Cerebellar cortex (tissue), 1 donor: Measurements from ENCODE around the gene SEL1L3.

ENCODE experiments used
- DNase-seq: peaks from one replicate; pipeline ENCODE4 v3.0.0-alpha.2; 2015; ENCODE audit warnings: low spot score

Gene SEL1L3

DNA sequence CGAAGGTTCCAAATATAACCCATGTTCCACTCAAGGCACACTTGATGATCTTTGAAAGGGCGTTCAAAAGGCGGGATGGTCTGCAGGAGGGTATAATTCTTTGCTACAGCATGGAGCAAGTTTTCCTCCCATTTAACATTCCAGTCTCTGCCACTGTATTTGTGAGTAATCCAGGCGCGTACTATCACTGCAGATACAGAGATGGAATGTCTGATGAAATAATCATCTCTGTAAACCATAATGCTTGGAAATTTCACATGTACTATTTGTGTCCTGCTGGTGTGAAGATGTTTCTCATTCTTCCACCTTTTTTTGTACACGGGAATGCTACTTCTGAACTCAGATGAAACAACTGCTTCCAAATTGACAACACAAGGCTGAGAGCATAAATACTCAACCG, 15.5 kb downstream of the SEL1L3 start:
- no peak for DNase-seq

DNA sequence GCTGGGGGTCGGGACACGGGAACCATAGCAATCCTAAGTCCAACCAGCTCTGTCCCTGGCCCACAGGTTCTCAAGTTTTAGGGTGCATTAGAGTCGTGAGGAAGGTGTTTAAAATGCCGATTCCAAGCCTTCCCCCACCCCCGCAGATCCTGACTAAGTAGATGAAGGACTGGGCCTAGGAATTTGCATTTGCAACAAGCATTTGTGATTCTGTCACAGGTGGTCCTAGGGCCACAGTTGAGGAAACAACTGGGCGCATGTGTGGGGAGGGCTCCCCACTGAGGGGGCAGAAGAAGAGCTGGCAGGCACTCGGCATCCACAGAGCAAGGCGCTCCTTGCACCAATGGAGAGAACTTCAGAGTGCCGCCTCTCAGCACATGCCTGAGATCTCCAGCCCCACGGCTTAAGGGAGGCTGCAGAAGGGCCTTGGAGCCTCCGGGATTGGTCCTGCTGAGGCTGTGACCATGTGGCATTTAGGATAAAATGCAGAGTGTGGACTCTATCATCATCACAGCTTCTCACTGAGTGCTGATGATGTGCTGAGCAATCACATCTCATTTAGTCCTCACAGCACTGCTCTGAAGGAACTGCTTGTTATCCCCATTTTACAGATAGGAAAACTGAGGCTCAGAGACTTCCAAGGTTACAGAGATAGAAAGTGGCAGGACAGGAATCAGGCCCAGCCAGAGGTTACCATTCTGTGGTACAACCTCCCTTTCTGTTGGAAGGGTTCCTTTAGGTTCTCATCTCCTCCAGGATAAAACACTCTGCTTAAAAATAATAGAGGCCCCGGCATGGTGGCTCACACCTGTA, 16.7 kb downstream of the SEL1L3 start:
- no peak for DNase-seq

DNA sequence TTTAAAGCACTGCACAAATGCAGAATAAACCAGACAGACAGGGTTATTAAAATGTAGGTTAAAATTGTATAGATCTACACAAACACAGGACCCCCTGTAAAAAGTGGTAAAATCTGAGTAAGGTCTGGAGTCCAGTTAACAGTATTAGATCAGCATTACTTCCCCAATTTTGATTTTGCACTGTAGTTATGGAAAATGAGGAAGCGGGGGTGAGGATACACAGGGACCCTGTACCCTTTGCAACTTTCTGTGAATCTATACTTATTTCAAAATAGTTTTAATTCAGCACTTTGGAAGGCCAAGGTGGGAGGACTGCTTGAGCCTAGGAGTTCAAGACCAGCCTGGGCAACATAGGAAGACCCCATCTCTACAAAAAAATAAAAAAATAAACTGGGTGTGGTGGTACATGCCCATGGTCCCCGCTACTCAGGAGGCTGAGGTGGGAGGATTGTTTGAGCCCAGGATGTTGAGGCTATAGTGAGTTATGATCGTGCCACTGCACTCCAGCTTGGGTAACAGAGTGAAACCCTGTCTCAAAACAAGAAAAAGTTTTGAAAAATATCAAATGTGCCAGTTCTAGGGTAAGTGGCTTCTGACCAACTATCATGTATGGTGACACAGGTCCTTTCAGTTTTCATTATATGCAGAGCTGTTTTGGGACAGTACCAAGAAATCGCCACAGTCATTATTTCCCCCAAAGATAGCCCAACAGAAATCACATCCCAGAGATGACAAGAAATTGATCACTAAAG, 17.7 kb downstream of the SEL1L3 start:
- DNase-seq = no peak

DNA sequence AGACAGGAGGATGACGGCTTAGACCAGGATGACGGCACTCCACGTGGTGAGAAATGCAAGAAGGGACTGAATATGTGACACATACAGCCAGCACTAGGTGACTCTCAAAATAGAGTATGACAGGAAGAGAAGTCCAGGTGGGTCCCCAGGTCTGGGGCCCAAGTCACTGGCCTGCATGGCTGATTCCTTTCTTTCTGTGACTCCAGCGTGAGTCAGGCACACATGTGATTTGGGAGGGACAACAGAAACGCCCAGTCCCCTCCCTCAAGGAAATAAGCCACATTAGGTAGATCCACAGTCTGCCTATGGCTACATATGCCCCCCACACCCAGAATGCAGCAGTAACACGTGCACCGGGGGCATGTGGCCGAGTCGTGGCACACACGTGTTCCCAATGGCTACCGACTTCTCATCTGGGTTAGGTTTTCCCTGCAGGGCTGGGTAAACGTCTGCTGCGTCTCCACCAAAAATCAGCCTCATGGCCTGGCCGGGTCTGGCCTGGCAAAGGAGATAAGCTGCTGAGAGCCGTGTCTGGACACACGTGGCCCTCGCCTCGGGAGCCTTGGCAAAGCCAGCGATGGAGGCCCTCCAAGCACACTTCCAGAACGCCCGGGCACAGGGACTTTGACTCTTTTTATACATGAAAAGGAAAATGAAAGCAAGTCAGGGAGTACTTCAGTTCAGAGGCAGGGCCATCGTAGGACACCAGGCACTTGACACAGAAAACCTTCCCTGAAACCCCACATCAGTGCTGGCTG, 19.3 kb downstream of the SEL1L3 start:
- DNase-seq = peak; percentile 84

DNA sequence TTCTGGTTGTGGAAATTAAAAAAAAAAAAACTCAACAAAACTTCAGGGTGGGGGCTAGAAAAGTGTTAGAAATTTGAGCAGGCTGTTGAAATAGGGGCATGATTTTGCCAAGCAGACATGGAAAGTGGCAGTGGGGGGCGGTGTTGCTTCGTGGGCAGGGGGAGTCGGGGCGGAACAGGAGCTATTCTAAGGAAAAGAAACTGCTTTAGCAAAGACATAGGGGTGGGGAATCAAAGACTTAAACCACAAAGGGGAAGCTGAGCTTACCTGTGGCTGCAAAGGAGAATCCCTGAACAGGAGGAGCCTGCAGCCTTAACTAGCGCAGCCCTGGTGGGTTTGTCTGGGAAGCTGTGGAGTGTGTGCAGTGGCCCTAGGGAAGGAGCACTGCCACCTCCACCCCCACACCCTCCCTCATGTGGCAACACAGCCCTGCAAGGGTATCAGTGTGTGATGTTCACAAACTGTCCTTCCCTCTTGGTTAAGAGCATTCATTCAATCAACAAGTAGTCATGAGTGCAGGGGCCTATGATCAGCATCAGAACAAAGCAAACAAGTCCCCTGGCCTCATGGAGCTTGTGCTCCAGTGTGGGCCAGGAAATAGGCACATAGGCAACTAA, 20.5 kb downstream of the SEL1L3 start:
- no peak for DNase-seq

GRCh38 chr4:25839687-25840086, 23.1 kb downstream of the SEL1L3 start:
- DNase-seq = no peak

- no peak for DNase-seq
These were observed 23.6 kb downstream of the SEL1L3 start for GRCh38 chr4:25839233-25839632.

DNA sequence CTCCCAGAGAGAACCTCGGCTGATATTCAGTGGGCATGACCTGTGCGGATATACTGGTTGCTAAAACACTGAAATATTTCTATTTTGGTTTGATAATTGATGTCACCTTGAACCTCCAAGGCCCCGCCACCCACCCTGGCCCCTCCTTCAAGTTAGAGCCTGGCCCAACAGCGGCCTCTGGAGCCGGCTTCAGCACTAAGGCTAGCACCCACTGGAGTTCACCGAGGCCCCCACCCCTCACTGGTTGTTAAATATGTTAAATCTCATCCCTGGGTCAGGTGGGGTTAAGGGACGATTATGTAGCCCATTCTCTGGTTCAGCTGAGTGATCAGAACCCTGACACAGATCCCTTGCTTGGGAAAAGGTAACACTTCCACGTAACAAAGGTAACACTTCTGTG, 24.3 kb downstream of the SEL1L3 start:
- no peak for DNase-seq

DNA sequence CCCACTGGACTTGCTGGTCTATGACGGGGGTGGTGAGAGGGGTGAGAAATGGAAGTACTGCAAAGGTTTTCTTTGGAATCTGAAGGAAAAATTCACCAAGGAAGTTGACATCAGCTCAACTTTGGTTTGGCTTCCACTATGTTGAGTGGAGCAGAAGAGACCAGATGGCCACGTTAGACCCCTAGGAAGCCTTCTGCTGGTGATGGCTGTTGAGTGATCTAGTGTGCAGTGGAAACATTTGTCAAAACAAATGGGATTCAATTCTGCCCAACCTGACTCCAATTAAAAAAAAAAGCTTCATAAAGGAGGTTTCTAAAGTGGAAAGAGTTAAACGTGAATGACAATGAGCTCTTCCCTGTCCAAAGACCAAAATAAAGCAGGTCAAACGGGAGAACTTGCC, 25.7 kb downstream of the SEL1L3 start:
- peak; percentile 89 for DNase-seq

GRCh38 chr4:25835384-25835783, 27.4 kb downstream of the SEL1L3 start:
- no peak for DNase-seq

GRCh38 chr4:25834411-25835107, 28.2 kb downstream of the SEL1L3 start:
- DNase-seq = peak; percentile 61

- DNase-seq = no peak
These were observed 32.2 kb downstream of the SEL1L3 start for GRCh38 chr4:25830548-25830947.

GRCh38 chr4:25827897-25828296, 34.9 kb downstream of the SEL1L3 start:
- DNase-seq = no peak

GRCh38 chr4:25827373-25827772, 35.4 kb downstream of the SEL1L3 start:
- no peak for DNase-seq

DNA sequence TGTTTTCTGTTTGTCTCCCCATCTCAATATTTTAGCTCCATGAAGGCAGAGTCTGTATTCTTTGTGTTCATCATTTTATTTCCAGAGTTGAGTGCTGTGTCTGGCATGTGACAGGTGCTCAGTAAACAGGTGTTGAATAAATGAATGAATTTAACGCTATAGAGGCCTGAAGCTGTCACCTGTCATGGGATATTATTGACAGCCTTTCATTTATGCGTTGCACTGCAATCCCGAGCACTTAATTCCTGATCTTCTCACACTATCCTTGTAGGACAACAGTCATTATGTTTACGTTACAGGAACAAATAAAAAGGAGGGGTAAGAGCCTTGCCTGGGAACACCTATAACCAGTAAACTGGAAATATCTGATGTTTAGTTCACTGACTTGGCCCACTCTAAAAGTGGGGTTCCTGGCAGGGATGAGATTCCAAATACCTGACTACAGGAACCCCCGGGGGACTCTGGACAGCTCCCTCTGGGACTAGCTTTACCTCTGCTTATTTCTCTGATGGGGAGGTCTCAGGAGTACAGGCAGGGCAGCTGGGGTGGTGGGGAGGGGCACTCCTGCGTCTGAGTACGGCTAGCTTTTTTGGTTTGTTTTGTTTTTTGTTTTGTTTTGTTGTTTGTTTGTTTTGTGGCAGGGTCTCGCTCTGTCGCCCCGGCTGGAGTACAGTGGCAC, 36.6 kb downstream of the SEL1L3 start:
- DNase-seq = no peak

DNA sequence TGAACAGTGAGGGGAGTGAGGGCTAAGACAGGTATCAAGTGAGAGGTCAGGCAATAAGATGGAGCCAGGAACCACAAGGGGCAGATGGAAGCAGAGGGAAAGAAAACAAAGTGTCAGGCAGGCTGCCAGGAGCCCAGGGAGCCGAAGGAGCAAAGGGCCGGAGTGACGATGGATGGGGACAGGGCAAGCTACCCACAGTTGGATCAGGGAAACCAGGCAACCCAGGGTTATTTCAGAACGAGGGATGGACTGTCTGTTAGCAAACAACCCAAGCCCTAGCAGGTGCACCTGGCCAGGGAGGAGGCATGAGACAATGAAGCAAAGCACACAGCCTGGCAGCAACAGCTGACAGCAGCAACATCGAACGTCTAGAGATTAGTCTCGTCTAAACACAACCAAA, 39.2 kb downstream of the SEL1L3 start:
- DNase-seq = peak; percentile 60

DNA sequence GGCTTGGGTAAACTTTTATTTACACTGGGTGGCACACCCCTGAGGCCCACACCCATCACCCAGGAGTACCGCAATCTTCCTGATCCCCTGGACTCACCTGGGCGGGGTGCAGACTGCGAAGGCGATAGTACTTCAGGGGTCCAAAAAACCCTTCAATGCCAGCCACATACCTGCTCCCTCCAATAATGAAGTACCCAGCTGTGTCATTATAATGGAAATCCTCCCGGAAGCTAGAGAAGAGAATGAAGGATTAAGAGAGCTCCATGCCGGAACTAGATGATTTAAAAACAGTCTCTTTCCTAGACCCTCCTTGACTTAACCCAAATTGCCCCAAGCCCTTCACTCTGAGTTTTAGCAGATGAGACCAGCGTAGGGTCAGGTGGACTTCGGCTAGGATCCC, 40.9 kb downstream of the SEL1L3 start:
- DNase-seq = no peak

GRCh38 chr4:25821267-25821666, 41.5 kb downstream of the SEL1L3 start:
- DNase-seq = no peak

- peak; percentile 92 for DNase-seq
These were observed 43.9 kb downstream of the SEL1L3 start for GRCh38 chr4:25818876-25819275.

- peak; percentile 63 for DNase-seq
These were observed 44.4 kb downstream of the SEL1L3 start for GRCh38 chr4:25818371-25818871.
